ENCODE results near the gene NRTN.
"Not testable (repeated sequence)": the region's sequence is repeated elsewhere in the genome, so short reads cannot be mapped to it uniquely, and the experiment has no call there.

Gene NRTN

GRCh38 chr19:5867201-5868136, 62.6 kb downstream of the NRTN start:
- no peak for DNase-seq (ENCODE audit: low read depth)

GRCh38 chr19:5870986-5871394, 66.1 kb downstream of the NRTN start:
- DNase-seq (ENCODE audit: low read depth): no peak

GRCh38 chr19:5873617-5874199, 68.8 kb downstream of the NRTN start:
- no peak for DNase-seq (ENCODE audit: low read depth)

- DNase-seq (ENCODE audit: low read depth): not testable (repeated sequence)
These were observed 69.6 kb downstream of the NRTN start for GRCh38 chr19:5874496-5874895.

- DNase-seq (ENCODE audit: low read depth): no peak
These were observed 72.6 kb downstream of the NRTN start for GRCh38 chr19:5877427-5877826.

- no peak for DNase-seq (ENCODE audit: low read depth)
These were observed 73.0 kb downstream of the NRTN start for GRCh38 chr19:5877882-5878281.
